HG03196 (cell line): Measurements from ENCODE around the gene CSKMT.
"Not testable (repeated sequence)": the region's sequence is repeated elsewhere in the genome, so short reads cannot be mapped to it uniquely, and the experiment has no call there.

Source experiments
- ATAC-seq: cut with Tn5 transposase; IDR thresholded peaks from one replicate; pipeline ENCODE4 v1.9.1; 2021; ENCODE audit not compliant: unreplicated experiment

Gene CSKMT

GRCh38 chr11:62665075-62665598 lies at the start of gene CSKMT, which contains the start of gene C11orf98:
Gene CSKMT, plus strand, starts transcription at chr11:62665312. Its CDS starts 568 bp downstream, at chr11:62665880.
Gene C11orf98, minus strand, starts transcription at chr11:62665210. Its CDS starts 41 bp downstream, at chr11:62665169.
- peak; percentile 81 for ATAC-seq

- no peak for ATAC-seq
Observed at GRCh38 chr11:62615521-62615920, 49.6 kb upstream of the CSKMT start.

GRCh38 chr11:62616957-62617356 lies 48.2 kb upstream of the CSKMT start:
- not testable (repeated sequence) for ATAC-seq

- no peak for ATAC-seq
Observed at GRCh38 chr11:62621027-62621566, 44.0 kb upstream of the CSKMT start.

GRCh38 chr11:62621567-62622470 lies 43.3 kb upstream of the CSKMT start, which contains the start of gene B3GAT3:
Gene B3GAT3, minus strand, starts transcription at chr11:62621986. Its CDS starts 39 bp downstream, at chr11:62621947.
- peak; percentile 90 for ATAC-seq

GRCh38 chr11:62622476-62623089 lies 42.5 kb upstream of the CSKMT start:
- ATAC-seq = no peak

- ATAC-seq = no peak
Observed at GRCh38 chr11:62627713-62628112, 37.4 kb upstream of the CSKMT start.

- no peak for ATAC-seq
Observed at GRCh38 chr11:62632492-62632891, 32.6 kb upstream of the CSKMT start.

GRCh38 chr11:62644220-62644619 lies 20.9 kb upstream of the CSKMT start:
- ATAC-seq = no peak

GRCh38 chr11:62645671-62645945 lies 19.5 kb upstream of the CSKMT start:
- no peak for ATAC-seq

GRCh38 chr11:62645946-62646824 lies 18.9 kb upstream of the CSKMT start, which contains the start of gene GANAB:
Gene GANAB, minus strand, starts transcription at chr11:62646613. Its CDS starts 14 bp downstream, at chr11:62646599.
- ATAC-seq = peak; percentile 88

- ATAC-seq = no peak
Observed at GRCh38 chr11:62646825-62647608, 18.1 kb upstream of the CSKMT start.

- no peak for ATAC-seq
Observed at GRCh38 chr11:62647609-62648005, 17.5 kb upstream of the CSKMT start.

- no peak for ATAC-seq
Observed at GRCh38 chr11:62648185-62648966, 16.7 kb upstream of the CSKMT start.

GRCh38 chr11:62648967-62649364 lies 16.1 kb upstream of the CSKMT start:
- ATAC-seq = no peak

GRCh38 chr11:62649486-62649885 lies 15.6 kb upstream of the CSKMT start:
- ATAC-seq = no peak

- not testable (repeated sequence) for ATAC-seq
Observed at GRCh38 chr11:62650283-62650682, 14.8 kb upstream of the CSKMT start.

- ATAC-seq = peak; percentile 18
Observed at GRCh38 chr11:62652161-62653006, 12.7 kb upstream of the CSKMT start.
